OCI-LY1 (cell line): ENCODE measurements around the gene ISCU.

Experiments used
- H2AFZ ChIP-seq: fragments of 200-600 bp; sonication (generic), shearing (Covaris generic); 2 replicates; pipeline ENCODE4 v1.6.0; 2014; ENCODE audit warnings: antibody characterized with exemption, mild to moderate bottlenecking, low read length
- H3F3A ChIP-seq: fragments of 200-600 bp; sonication (generic), shearing (Covaris generic); 2 replicates; pipeline ENCODE4 v1.6.0; 2014; ENCODE audit warnings: mild to moderate bottlenecking, antibody characterized with exemption, low read length, moderate library complexity; ENCODE audit not compliant: insufficient read depth
- H3K27ac ChIP-seq: fragments of 200-600 bp; sonication (generic); 2 replicates; pipeline ENCODE4 v1.5.1; 2014; ENCODE audit warnings: low read length, mixed run types, mild to moderate bottlenecking, low read depth; ENCODE audit not compliant: poor library complexity, severe bottlenecking
- H3K27me3 ChIP-seq: fragments of 200-600 bp; sonication (generic); 2 replicates; pipeline ENCODE4 v1.6.0; 2014; ENCODE audit warnings: antibody characterized with exemption, mild to moderate bottlenecking, low read length, moderate library complexity; ENCODE audit not compliant: insufficient read depth
- H3K36me3 ChIP-seq: fragments of 200-600 bp; sonication (generic); 2 replicates; pipeline ENCODE4 v1.6.1; 2014; ENCODE audit warnings: mild to moderate bottlenecking, antibody characterized with exemption, low read length, moderate library complexity, mixed read lengths; ENCODE audit not compliant: insufficient read depth
- H3K4me1 ChIP-seq: fragments of 200-600 bp; sonication (generic); 2 replicates; pipeline ENCODE4 v1.5.1; 2014; ENCODE audit warnings: mild to moderate bottlenecking, low read length, moderate library complexity; ENCODE audit not compliant: insufficient read depth, severe bottlenecking
- H3K4me2 ChIP-seq: fragments of 200-600 bp; sonication (generic), shearing (Covaris generic); 2 replicates; pipeline ENCODE4 v1.6.1; 2014; ENCODE audit warnings: low read length
- H3K4me3 ChIP-seq: fragments of 200-600 bp; sonication (generic); 2 replicates; pipeline ENCODE4 v1.5.1; 2014; ENCODE audit warnings: low read length, low read depth, mild to moderate bottlenecking, mixed read lengths; ENCODE audit not compliant: poor library complexity, severe bottlenecking
- H3K79me2 ChIP-seq: fragments of 200-600 bp; shearing (Covaris generic); 2 replicates; pipeline ENCODE4 v1.6.1; 2016; ENCODE audit warnings: mixed run types, low read length, mixed read lengths; ENCODE audit not compliant: insufficient read depth
- H3K9ac ChIP-seq: fragments of 200-600 bp; sonication (generic), shearing (Covaris generic); 2 replicates; pipeline ENCODE4 v1.6.1; 2014; ENCODE audit warnings: mild to moderate bottlenecking, low read length, mixed read lengths
- H3K9me2 ChIP-seq: fragments of 200-600 bp; sonication (generic), shearing (Covaris generic); 2 replicates; pipeline ENCODE4 v1.6.1; 2014; ENCODE audit warnings: low read depth, mild to moderate bottlenecking, low read length, mixed read lengths
- H3K9me3 ChIP-seq: fragments of 200-600 bp; shearing (Covaris generic); 2 replicates; pipeline ENCODE4 v1.6.1; 2014; ENCODE audit warnings: low read length, mixed read lengths
- H4K20me1 ChIP-seq: fragments of 200-600 bp; sonication (generic), shearing (Covaris generic); 2 replicates; pipeline ENCODE4 v1.6.0; 2016; ENCODE audit warnings: mild to moderate bottlenecking, low read length; ENCODE audit not compliant: insufficient read depth
- CTCF ChIP-seq: fragments of 200-600 bp; sonication (generic), shearing (Covaris generic); IDR thresholded peaks from 2 replicates; pipeline ENCODE4 v1.5.1; 2017; ENCODE audit warnings: mild to moderate bottlenecking, antibody characterized with exemption, low read length, moderate library complexity, mixed read lengths
- EZH2 ChIP-seq: fragments of 200-600 bp; sonication (generic), shearing (Covaris generic); IDR thresholded peaks from 2 replicates; pipeline ENCODE4 v1.8.0; 2017; ENCODE audit warnings: borderline replicate concordance, mixed run types, mild to moderate bottlenecking, antibody characterized with exemption, low read length, moderate library complexity, mixed read lengths

ISCU gene

GRCh38 chr12:108523365-108523764 lies 39.0 kb upstream of the ISCU start:
- Histone ChIP-seq H3K27me3 (no peaks in the 10 kb centered on the region), H2AFZ (no peak overlapping the region), H3K9me3 (no peaks in the 10 kb centered on the region), H3K4me3 (no peak overlapping the region), H3K36me3 (peaks cover 96% of the 10 kb centered on the region), H3F3A (no peaks in the 10 kb centered on the region), H3K9ac (no peak overlapping the region), H3K79me2 (no peaks in the 10 kb centered on the region), H3K27ac (no peak overlapping the region), H4K20me1 (no peaks in the 10 kb centered on the region), H3K4me1 (no peaks in the 10 kb centered on the region), H3K9me2 (no peaks in the 10 kb centered on the region), H3K4me2 (no peak overlapping the region)
- TF ChIP-seq EZH2 (no peak), CTCF (no peak)

GRCh38 chr12:108525681-108526080 lies 36.7 kb upstream of the ISCU start:
- TF ChIP-seq CTCF (no peak), EZH2 (no peak)
- no peaks in the 10 kb centered on the region for H3K27me3 ChIP-seq
- H3K36me3 ChIP-seq: peaks cover 90% of the 10 kb centered on the region
- no peak overlapping the region for H3K4me3 ChIP-seq
- H4K20me1 ChIP-seq: no peaks in the 10 kb centered on the region
- no peaks in the 10 kb centered on the region for H3K9me2 ChIP-seq
- no peaks in the 10 kb centered on the region for H3F3A ChIP-seq
- no peak overlapping the region for H2AFZ ChIP-seq
- no peaks in the 10 kb centered on the region for H3K4me1 ChIP-seq
- H3K9me3 ChIP-seq: no peaks in the 10 kb centered on the region
- no peak overlapping the region for H3K9ac ChIP-seq
- no peaks in the 10 kb centered on the region for H3K79me2 ChIP-seq
- H3K4me2 ChIP-seq: no peak overlapping the region
- H3K27ac ChIP-seq: no peak overlapping the region

- H3K4me2 ChIP-seq: no peak overlapping the region
Observed at GRCh38 chr12:108526482-108527165, 35.8 kb upstream of the ISCU start.

GRCh38 chr12:108527166-108527496 lies 35.3 kb upstream of the ISCU start:
- Histone ChIP-seq H3K9me3 (no peaks in the 10 kb centered on the region), H3K4me1 (no peaks in the 10 kb centered on the region), H2AFZ (no peak overlapping the region), H3K4me3 (no peak overlapping the region), H3K27ac (no peak overlapping the region), H3F3A (no peaks in the 10 kb centered on the region), H3K27me3 (no peaks in the 10 kb centered on the region), H3K36me3 (peaks cover 90% of the 10 kb centered on the region), H3K79me2 (no peaks in the 10 kb centered on the region), H3K4me2 (no peak overlapping the region), H3K9ac (no peak overlapping the region), H3K9me2 (no peaks in the 10 kb centered on the region), H4K20me1 (no peaks in the 10 kb centered on the region)
- TF ChIP-seq EZH2 (no peak), CTCF (no peak)

More at GRCh38 chr12:108526482-108527165, 35.8 kb upstream of the ISCU start:
- Histone ChIP-seq H3K9me2 (no peaks in the 10 kb centered on the region), H3F3A (no peaks in the 10 kb centered on the region), H3K4me3 (no peak overlapping the region), H3K27ac (no peak overlapping the region), H3K9ac (no peak overlapping the region), H3K27me3 (no peaks in the 10 kb centered on the region), H3K79me2 (no peaks in the 10 kb centered on the region), H3K9me3 (no peaks in the 10 kb centered on the region), H2AFZ (no peak overlapping the region), H4K20me1 (no peaks in the 10 kb centered on the region), H3K4me1 (no peaks in the 10 kb centered on the region), H3K36me3 (peaks cover 90% of the 10 kb centered on the region)
- no peak for TF ChIP-seq EZH2
